Smooth muscle cell of the pulmonary artery (primary cell): ENCODE data around the gene ZNF285. TPM values are rescaled to one million over a fixed set of nuclear protein-coding genes. Genes with fewer than 3 reads are reported as not detected.

ENCODE experiments used
- total RNA-seq: library from RNA; depleted of rRNA; stranded (reverse); fragments of >200 nt; gene quantifications from 2 replicates; pipeline ENCODE4 v1.2.3, GENCODE V29; 2014

ZNF285 gene
- 3.8 and 4.8 TPM in 2 replicates for total RNA-seq

GRCh38 chr19:44401139-44402115, at the start of gene ZNF285:
TSS of gene ZNF285 (minus strand) at chr19:44401608. CDS start at chr19:44397213, 4,395 bp downstream.

GRCh38 chr19:44447916-44448674, 46.7 kb upstream of the ZNF285 start, which contains the start of gene ZNF229:
TSS of gene ZNF229 (minus strand) at chr19:44448472. CDS start at chr19:44442847, 5,625 bp downstream.

GRCh38 chr19:44356383-44357111, 44.9 kb downstream of the ZNF285 start, which contains the start of gene ZNF112:
TSS of gene ZNF112 (minus strand) at chr19:44356680. CDS start at chr19:44340539, 16,141 bp downstream.

Other genes starting within 250 kb of the ZNF285 start
- gene ZNF226, start 236.5 kb downstream of the ZNF285 start, total RNA-seq = 12.7 and 21.4 TPM in 2 replicates
- gene ZNF227, start 189.1 kb downstream of the ZNF285 start, total RNA-seq = 18.6 and 19.0 TPM in 2 replicates
- 1.4 and 1.5 TPM in 2 replicates for gene ZNF233, start 141.7 kb downstream of the ZNF285 start, total RNA-seq
- 4.7 and 5.0 TPM in 2 replicates for gene ZNF235, start 96.6 kb downstream of the ZNF285 start, total RNA-seq
- 7.4 and 8.9 TPM in 2 replicates for gene ZNF112, start 44.9 kb downstream of the ZNF285 start, total RNA-seq
- 11.6 and 14.9 TPM in 2 replicates for gene ZNF229, start 46.9 kb upstream of the ZNF285 start, total RNA-seq
- 7.0 and 13.8 TPM in 2 replicates for gene ZNF180, start 98.9 kb upstream of the ZNF285 start, total RNA-seq
- not detected in 2 replicates for gene CEACAM20, start 128.1 kb upstream of the ZNF285 start, total RNA-seq
- not detected in 2 replicates for gene IGSF23, start 212.0 kb upstream of the ZNF285 start, total RNA-seq
- 87.3 and 136 TPM in 2 replicates for gene PVR, start 242.3 kb upstream of the ZNF285 start, total RNA-seq